Posterior vena cava (tissue), 2 donors: ENCODE measurements around the gene CRPPA. TPM values are rescaled to one million over a fixed set of nuclear protein-coding genes. Genes with fewer than 3 reads are reported as not detected.
A peak's percentile ranks its signal among the peaks of the same experiment; 100 is the strongest.
"Not testable (repeated sequence)": the region's sequence is repeated elsewhere in the genome, so short reads cannot be mapped to it uniquely, and the experiment has no call there.

Experiments
- DNase-seq: peaks from one replicate; pipeline ENCODE4 v3.0.0-alpha.2; 2020; ENCODE audit warnings: low spot score
- intact Hi-C, 2 donors: fragments of 100-400 bp; cut with DNase I; formaldehyde crosslinking; loops; one replicate each; pipeline versions ENCODE4 v1.14.1 to v1.14.2; 2022 to 2023
- long read RNA-seq, 2 donors: library from polyadenylated mRNA; unstranded; transcript quantifications; one replicate each; pipeline ENCODE4 v2.0.0, GENCODE V29; 2020 to 2021
- total RNA-seq, 2 donors: library from RNA; stranded (reverse); fragmentation: NEBNext Ultra II Directional; extraction: Animal tissue kit (Norgen Biotek cat#: 25700); gene quantifications; one replicate each; pipeline ENCODE4 v1.2.1, GENCODE V29; 2021
- donor health status: DM: yes; HTN: yes; CAD: no.
- donor health status: DM: yes; HTN: yes; CAD: no.

CRPPA gene
- 1 to 10 TPM; 4.7 to 5.3 TPM for total RNA-seq
- long read RNA-seq, donor 1, partial matches to known transcripts: 1 of 4 reads
- long read RNA-seq, donor 1, other reads (novel, unspliced or antisense): 3 of 4 reads
- long read RNA-seq, donor 2, partial matches to known transcripts: 0 of 2 reads
- long read RNA-seq, donor 2, other reads (novel, unspliced or antisense): 1 of 2 reads

GRCh38 chr7:16421333-16422102, at the start of gene CRPPA:
Gene CRPPA (minus strand): TSS chr7:16421538. CDS start chr7:16421322, 216 bp downstream.
- intact Hi-C loops: no loop called here
- peak; percentile 81 for DNase-seq

GRCh38 chr7:16465469-16466361, 44.4 kb upstream of the CRPPA start, which contains the start of gene SOSTDC1:
Gene SOSTDC1 (minus strand): TSS chr7:16465738. CDS start chr7:16465668, 70 bp downstream.
- no peak for DNase-seq
- intact Hi-C loops: no loop called here

GRCh38 chr7:16463949-16464715, 42.8 kb upstream of the CRPPA start:
- no peak for DNase-seq
- intact Hi-C loops: no loop called here

- no peak for DNase-seq
- intact Hi-C loops: no loop called here
Measured at GRCh38 chr7:16463520-16463919, 42.2 kb upstream of the CRPPA start.

GRCh38 chr7:16462431-16462889, 41.1 kb upstream of the CRPPA start:
- DNase-seq: no peak
- intact Hi-C loops: no loop called here

- intact Hi-C loops: no loop called here
- no peak for DNase-seq
Measured at GRCh38 chr7:16460789-16461493, 39.6 kb upstream of the CRPPA start.

GRCh38 chr7:16456303-16456702, 35.0 kb upstream of the CRPPA start:
- intact Hi-C loops: not testable (repeated sequence)

GRCh38 chr7:16455591-16455990, 34.3 kb upstream of the CRPPA start:
- DNase-seq: no peak
- intact Hi-C loops: no loop called here

More at GRCh38 chr7:16456303-16456702, 35.0 kb upstream of the CRPPA start:
- not testable (repeated sequence) for DNase-seq

- intact Hi-C loops: no loop called here
Measured at GRCh38 chr7:16450366-16450765, 29.0 kb upstream of the CRPPA start.

GRCh38 chr7:16447876-16448275, 26.5 kb upstream of the CRPPA start:
- no peak for DNase-seq
- intact Hi-C loops: no loop called here

More at GRCh38 chr7:16450366-16450765, 29.0 kb upstream of the CRPPA start:
- no peak for DNase-seq

GRCh38 chr7:16446508-16446907, 25.2 kb upstream of the CRPPA start:
- intact Hi-C loops: no loop called here
- no peak for DNase-seq

GRCh38 chr7:16443871-16444270, 22.5 kb upstream of the CRPPA start:
- intact Hi-C loops, DNase-seq: not testable (repeated sequence)

GRCh38 chr7:16438988-16439387, 17.6 kb upstream of the CRPPA start:
- no peak for DNase-seq
- intact Hi-C loops: no loop called here

GRCh38 chr7:16436306-16436705, 15.0 kb upstream of the CRPPA start:
- no peak for DNase-seq
- intact Hi-C loops: no loop called here

- intact Hi-C loops: no loop called here
Measured at GRCh38 chr7:16433568-16434122, 12.3 kb upstream of the CRPPA start.

GRCh38 chr7:16432425-16432731, 11.0 kb upstream of the CRPPA start:
- no peak for DNase-seq
- intact Hi-C loops: no loop called here

More at GRCh38 chr7:16433568-16434122, 12.3 kb upstream of the CRPPA start:
- DNase-seq: no peak

- no peak for DNase-seq
- intact Hi-C loops: no loop called here
Measured at GRCh38 chr7:16431646-16432424, 10.5 kb upstream of the CRPPA start.
